HG02623 (cell line): Measurements from ENCODE around the gene MYL5.
"Not testable (repeated sequence)": the region's sequence is repeated elsewhere in the genome, so short reads cannot be mapped to it uniquely, and the experiment has no call there.

Experiments
- ATAC-seq: cut with Tn5 transposase; IDR thresholded peaks from one replicate; pipeline ENCODE4 v1.9.1; 2021; ENCODE audit warnings: moderate library complexity; ENCODE audit not compliant: unreplicated experiment

Gene MYL5

DNA sequence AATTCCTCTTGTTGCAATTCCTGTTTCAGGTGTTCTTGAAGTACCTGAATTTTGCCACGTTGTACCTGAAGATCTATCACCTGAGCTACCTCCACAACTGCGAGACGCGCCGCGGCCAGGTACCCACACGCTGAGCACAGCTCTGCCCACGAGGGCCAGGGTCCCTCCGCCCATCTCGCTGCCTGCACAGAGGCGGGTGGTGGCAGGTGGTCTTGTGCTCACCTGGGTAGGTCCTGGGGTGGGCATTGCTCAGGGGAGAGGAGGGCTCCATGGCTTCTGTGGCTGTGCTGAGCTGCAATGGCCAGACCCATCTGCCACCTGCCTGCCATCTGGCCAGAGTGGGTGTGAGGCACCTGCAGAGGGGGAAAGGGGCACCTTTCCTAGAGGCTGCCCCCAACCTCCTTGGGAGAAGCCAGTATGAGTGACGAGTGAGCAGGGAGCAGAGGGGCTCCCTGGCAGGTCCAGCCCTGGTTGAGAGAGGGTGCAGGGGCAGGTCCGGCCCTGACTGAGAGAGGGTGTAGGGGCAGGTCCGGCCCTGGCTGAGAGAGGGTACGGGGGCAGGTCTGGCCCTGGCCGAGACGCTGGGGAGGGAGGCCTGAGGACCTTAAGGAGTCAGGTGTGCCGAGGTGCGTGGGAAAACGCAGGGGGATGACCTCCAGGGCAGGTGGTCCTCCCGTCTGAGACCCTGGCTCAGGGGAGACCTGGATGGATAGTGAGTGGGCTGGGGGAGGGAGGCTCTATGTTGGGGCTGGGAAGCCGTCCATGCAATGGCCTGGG is 38.3 kb upstream of the MYL5 start:
- ATAC-seq = no peak

DNA sequence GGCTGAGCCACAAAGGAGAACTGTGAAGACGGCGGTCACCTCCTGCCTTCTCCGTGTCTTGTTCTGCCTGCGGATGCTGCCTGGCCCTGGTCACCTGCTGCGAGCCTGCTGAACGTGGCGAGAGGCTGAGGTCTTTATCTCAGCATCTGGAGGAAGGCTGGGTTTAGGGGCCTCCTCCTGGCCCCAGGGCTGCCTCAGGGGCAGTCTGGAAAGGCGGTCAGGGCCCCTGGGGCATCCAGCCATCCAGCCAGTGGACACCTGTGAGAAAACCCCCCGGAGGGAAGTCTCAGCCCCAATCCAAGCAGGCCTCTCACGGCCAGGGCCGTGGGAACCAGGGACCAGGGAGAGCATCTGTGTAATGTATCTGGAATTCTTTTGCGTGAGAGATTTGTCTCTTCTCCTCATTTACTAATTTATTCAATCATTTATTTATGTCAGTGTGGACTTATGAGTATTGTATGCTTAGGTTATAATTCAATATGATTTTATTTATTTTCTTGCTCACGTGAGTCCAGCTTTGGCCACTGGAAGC is 37.6 kb upstream of the MYL5 start:
- ATAC-seq = no peak

DNA sequence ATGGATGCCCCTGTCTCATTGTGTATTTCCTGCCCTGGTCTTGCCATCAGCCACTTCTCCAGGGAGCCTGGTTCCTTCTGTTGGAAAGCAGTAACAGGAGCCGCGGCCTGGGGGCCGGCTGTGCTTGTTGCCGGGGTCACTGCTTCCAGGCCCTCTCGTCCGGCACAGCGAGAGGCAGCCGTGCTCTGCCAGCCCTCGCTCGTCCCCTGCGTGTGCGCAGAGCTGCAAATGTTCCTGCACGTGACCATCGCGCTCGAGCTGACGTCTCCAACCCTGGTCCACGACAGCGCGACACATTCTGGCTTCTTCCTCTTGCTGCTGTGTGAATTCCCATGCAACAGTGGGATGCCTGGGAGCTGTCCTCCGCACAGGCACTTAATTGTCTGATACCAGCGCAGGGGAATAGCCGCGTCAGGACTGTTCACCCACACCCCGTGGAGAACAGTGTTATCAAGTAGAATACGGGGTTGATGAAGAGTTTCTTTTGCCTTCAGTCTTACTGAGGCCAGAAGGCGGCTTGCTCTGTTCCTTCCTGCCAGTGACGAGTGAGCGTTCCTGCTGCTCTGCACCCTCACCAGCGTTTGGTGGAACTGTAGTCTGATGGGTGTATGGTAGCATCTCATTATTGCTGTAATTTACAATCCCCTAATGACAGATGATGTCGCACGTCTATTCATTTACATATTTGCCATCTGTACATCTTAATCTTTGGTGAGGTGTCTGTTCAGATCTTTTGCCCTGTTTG is 36.6 kb upstream of the MYL5 start:
- ATAC-seq = no peak

DNA sequence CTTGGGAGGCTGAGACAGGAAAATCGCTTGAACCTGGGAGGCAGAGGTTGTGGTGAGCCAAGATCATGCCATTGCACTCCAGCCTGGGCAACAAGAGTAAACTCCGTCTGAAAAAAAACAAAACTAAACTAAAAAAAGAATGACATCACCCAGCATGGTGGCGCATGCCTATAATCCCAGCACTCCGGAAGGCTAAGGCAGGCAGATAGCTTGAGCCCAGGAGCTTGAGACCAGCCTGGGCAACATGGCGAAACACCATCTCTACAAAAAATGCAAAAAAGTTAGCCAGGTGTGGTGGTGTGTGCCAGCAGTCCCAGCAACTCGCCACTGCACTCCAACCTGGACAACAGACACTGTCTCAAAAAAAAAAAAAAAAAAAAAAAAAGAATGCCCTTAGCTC is 32.0 kb upstream of the MYL5 start:
- ATAC-seq = not testable (repeated sequence)

DNA sequence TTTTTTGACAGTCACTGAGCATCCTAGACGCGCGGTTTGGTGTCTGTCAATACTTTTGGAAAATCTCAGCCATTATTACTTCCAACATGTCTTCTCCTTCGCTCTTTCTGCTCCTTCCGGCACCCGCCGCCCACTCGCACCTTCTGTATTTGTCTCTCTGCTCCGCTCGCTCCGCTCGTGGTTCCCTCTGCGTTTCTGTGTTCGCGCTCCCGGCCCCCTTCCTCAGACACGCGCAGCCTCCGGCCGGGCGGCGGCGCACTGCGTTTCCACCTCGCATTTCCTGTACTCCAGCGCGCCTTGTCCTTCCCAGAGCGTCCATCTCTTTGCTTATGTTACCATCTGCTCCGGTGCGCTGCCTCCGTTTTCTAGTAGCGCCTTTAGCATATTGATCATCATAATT is 27.9 kb upstream of the MYL5 start:
- no peak for ATAC-seq

DNA sequence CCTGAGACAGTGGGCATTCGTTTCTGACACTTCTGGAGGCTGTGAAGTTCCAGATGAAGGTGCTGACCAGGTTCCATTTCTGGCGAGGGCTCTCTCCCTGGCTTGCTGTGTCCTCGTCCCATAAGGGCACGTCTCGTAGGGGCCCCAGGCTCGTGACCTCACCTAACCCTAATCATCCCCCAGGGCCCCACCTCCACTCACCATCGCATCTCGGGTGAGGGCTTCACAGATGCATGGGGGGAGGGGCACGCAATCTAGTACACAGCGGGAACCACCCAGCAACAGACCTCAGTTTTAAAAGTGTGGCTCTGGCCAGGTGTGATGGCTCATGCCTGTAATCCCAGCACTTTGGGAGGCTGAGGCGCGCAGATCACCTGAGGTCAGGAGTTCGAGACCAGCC is 26.9 kb upstream of the MYL5 start:
- no peak for ATAC-seq

DNA sequence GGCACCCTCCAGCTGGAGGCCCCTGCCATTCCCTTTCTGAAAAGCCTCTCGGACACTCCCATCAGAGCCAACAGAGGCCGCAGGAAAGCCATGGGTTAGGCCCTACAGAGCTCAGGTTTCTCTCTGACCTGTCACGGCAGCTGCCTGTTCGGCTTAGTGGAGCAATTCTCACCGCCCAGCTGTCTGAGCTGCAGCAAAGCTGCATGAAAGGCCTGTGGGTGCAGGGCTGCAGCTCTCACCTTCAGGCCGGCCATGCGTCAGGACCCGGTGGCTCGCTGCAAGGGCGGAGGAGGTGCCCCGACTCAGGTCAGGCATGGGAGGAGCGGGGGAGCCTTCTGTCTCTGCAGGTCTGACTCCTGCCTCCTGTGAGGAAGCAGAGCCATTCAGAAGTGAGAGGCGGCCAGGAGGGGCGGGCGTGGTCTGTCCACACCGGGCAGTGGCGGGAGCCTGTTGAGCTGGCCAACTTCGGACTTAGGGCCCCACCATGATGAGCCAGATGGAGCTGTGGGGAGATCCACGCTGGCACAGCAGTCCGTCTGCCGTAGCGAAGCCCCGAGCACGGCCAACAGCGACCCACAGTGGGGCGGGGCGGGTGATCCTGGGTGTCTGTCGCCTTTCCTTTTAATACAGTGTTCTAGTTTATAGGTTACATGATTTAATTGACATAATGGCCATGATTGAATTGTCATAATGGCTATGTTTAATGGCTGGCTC is 25.6 kb upstream of the MYL5 start:
- no peak for ATAC-seq

DNA sequence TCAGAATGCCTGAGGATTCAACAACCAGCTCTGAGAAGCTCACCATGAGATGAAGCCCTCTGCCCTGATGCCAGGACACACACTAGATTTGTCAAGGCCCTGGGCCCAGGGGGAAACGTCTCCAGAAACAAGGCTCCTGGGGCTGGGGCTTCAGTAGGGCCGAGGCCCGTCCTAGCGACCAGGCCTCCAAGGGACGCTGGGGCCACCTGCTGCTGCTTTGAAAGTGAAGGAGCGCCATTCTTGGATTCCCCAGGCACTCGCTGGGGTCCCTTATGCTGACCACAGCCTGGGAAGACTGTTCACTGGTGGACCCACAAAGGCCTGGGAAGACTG is 25.1 kb upstream of the MYL5 start:
- no peak for ATAC-seq

DNA sequence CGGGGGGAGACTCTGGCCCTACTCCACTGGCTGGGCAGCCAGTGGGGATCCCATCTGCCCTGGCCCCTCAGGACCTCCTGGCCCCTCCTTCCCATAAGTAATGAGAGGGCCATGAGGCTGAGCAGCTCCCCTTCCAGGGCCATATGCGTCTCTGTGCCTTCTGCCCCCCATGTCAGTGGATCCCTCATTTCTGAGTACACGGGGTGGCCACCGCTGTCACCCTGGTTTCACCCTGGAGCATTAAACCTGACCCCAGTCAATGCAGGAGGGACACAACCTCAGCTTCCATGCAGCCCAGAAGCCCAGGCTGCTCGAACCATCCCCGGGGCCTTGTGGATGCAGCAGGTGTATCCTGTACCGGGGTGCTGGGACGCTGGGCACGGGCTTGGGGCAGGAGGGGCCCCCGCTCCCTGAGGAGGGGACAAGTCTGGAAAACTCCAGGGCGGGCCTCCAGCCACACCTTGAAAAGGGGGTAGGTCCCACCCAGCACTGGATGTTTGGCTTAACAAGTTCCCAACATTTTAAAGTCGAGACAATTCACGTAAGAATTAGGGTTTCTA is 24.5 kb upstream of the MYL5 start:
- ATAC-seq = no peak

DNA sequence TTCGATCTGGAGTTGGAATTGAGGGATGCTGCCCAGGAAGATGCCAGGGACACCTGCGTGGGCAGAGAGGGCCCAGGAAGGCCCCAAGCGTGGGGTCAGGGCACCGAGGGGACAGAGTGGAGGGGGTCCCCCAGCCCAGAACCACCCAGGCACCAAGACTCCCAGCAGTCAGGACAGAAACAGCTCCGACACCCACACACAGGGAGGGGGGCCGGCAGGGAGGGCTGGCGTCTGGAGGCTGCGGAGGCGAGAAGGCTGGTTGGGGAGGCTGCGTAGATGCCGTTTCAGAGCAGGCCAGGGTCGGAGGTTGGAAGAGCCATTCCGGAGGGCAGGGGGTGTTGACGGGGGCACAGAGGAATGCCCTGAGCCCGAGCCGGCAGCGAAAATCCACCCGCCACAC is 23.9 kb upstream of the MYL5 start:
- no peak for ATAC-seq

DNA sequence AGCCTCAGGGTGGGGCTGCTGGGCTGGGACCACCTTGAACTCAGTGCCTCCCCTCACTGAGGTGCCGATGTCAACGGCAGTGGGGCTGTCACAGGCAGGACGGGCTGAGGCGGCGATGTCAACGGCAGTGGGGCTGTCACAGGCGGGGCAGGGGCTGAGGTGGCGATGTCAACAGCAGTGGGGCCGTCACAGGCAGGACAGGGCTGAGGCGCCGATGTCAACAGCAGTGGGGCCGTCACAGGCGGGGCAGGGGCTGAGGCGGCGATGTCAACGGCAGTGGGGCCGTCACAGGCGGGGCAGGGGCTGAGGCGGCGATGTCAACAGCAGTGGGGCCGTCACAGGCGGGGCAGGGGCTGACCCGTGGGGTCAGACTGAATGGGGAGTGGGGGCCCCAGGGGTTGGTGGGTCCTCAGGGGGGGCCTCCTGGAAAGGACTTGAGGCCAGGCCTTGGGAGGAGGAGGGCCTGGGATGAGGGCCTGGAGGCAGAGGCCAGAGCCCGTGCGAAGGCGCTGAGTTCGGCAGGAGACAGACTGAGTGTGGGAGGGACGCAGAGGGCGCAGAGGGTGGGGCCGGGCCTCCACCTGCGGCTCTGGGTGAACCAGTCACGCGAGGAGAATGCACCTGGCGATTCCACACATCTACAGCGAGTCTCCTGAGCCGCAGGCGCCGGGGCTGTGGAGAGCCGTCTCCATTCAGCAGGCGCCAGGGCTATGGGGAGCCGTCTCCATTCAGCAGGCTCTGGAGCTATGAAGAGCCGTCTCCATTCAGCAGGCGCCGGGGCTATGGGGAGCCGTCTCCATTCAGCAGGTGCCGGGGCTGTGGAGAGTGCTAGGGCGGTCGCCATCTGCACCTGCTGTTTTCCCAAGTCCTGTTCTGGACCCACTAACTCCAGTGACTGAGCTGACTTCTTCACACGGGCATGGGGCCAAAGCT is 23.1 kb upstream of the MYL5 start:
- no peak for ATAC-seq

DNA sequence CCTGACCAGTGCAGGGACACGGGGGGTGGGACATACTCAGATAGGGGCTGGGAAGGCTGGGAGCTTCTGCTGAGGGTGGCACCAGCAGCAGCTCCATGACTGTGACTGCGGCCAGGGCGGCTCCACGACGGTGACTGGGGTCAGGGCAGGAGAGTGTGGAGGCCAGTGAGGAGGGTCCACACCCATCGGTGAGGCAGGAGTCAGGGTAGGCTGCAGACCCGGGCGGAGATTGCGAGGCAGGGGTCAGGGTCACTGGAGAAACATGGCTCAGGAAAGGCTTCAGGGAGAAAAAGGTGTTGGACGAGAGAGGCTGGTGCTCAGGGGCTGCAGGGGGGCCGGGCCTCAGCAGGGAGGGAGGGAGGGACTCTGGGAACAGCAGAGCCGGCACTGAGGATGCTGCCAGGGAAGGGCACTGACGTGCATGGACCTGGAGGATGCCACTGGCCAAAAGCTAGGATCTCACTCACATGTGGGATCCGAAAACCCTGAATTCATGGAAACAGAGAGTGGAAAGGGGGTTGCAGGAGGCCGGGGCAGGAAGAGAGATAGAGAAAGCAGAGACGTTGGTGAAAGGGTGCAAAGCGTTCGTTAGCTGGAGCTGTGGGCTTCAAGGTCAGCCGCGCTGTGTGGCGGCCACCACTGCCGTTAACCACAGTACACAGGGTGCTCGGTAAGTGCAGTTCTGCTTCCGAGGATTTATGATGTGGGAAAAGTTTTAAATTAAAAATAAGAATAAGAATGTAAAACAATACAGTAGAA is 22.3 kb upstream of the MYL5 start:
- ATAC-seq = no peak

DNA sequence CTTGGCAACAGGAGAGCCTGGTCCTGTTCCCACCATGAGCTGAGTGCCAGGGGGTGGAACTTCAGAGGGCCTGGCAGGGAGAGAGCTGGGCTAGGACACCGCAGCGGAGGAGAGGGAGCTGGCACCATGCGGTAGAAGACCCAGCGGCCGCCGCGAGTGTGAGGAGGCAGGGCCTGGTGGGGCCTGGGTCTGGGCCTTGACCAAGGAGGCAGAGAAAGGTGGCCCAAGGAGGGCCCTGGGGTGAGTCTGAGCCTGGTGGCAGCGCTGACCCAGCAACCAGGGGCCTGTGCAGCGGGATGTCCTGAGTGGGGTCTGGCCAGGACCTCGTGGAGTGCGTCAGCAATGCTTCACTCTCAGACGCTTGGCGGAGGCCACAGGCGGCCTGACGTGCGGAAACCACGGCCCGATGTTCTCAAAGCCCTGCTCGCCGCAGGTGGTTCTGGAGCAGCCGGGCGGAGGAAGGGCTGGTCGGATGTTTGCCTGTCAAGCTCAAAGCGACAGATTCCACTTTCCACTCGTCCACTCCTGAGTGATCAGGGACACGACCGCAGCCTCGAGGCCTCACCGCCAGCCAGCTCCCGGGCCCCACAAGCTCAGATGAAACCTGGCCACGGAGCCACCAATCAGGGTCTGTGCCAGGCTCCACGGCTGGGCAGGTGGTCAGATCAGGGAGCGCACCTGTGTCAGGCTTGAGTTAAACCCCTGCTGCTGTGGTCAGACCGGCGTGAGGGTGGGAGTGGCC is 21.1 kb upstream of the MYL5 start:
- no peak for ATAC-seq

DNA sequence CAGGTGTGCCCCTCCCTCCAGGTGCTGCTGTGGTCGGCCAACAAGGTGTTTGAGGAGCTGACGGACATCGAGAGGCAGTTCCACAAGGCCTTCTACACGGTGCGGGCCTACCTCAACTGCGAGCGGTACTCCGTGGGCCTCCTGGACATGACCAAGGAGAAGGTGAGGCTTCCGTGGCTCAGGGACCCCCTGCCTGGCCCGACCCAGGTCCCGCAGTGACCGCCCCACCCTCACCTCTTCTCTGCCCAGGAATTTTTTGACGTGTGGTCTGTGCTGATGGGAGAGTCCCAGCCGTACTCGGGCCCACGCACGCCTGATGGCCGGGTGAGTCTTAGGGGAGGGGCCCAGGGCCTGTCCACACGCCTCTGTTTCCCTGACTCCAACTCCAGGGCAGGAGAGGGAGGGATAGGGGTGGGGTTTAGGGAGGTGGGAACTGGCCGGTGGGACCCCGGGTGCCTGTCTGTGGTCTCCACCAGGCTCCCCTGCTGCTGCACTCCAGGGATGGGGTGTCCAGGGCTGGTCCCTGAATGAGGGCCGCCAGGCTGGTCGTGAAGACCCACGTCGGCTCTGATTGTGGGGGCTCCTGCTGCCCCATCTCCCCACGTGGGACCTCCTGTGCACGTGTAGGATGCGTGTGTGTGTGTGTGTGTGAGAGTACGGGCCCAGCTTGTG is 20.4 kb upstream of the MYL5 start:
- no peak for ATAC-seq

DNA sequence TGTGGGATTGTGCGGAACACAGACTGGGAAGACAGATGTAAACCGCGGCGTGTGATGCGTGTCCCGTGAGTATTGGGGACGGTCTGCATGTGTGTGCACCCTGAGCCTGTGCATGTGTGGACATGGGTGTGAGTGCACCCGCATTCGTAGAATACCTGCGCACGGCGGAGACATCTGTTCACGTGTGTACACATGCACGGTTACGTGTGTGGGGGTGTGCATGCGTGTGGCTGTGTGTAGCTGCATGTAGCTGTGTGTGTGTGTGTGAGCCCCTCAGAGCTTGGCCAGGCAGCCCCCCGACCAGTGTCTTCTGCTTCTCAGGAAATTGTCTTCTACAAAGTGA is 19.9 kb upstream of the MYL5 start:
- no peak for ATAC-seq

DNA sequence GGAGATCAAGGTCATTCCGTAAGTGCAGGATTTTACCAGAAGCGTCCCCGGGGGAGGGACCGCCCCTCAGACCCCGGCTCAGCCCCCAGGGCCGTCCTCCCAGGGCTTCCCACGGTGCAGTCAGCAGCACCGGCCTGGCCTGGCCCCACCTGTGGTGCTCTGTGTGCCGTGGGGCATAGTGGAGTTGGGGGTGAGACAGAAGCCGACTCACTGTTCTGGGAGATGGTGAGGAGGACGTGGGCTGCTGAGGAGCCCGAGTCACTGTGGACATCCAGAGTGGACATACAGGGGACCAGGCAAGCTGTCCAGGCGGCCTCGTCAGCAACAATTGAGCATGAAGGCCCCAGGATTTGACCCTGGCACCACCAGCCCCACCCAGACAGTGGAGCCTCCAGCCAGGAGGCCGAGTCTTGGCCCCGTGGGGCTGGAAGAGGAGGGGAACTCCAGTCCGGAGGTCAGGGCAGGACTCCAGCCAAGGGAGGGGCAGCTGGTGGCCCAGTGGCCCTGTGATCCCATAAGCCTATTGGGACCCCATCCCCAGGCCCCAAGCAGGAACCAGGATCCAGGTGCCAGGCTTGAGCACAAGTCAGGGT is 19.4 kb upstream of the MYL5 start:
- no peak for ATAC-seq

DNA sequence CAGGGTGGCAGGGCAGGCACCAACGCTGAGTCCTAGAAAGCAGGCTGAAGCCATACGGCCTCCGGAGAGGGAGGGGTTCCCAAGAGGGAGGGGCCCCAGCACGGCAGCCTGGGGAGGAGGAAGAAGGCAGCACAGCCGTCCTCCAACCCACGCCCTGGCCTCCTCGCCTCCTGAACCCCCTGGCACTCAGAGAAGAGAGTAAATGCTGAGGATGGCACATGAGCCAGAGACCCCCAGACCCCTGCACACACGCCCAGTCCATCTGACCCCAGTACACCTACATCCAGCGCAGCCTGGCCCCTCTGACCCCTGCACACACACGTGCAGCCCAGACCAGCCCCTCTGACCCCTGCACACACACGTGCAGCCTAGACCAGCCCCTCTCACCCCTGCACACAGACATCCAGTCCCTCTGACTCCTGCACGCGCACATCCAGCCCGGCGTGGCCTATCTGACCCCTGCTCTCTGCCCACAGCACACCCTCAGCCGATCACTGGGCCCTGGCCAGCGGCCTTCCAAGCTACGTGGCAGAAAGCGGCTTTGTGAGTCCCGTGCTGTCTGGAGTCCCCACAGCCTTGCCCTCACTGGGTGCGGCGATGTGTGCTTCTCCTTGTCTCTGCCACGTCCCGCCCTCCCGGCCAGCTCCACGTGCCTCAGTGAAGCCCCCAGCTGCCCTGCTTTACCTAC is 18.7 kb upstream of the MYL5 start:
- no peak for ATAC-seq
